COLO829 (cell line): ENCODE results near the gene F13A1.

Source experiments
- DNase-seq: peaks from one replicate; pipeline ENCODE4 v3.0.0; 2012; ENCODE audit warnings: low spot score

F13A1 gene

DNA sequence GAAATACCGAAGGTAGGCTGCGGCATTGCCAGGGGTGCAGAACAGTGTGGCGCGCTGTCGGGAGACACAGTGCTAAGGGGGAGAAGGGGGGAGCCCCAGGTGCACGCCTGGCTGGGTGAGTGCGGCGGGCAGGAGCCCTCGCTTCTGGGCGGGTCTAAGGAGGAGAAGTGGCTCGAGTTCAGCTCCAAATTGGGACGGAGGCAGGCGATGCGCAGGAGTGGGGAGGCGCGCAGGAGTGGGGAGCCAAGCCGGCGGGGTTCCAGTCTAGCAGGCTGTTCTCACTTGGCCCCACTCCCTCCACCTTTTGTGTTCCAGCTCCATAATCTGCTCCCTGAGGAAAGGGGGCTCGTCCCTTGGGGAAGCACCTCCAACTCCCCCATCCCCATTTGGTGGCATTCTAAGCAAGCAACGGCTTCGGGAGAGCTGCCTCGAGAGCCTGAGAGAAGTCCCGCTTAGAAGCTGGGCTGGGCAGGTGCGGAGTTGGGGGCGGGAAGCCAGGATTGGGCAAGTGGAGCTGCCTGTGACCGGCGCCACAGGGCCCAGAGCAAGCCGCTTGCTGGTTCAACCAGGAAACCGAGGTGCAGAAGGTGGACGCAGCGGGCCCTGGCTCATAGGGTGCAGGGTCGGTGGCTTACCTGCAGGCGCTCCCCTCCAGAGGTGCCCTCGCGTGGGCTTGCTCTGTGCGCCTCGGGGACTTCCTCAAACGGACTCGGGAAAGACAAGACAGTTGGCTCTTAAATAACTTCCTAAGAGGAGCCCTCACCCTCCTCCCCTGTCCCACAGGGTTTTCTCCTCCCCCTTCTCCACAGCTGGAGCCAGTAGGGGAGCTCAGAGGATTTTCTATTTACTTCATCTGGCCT lies at the start of gene F13A1:
Gene F13A1, minus strand, starts transcription at position 711 of the 860 bp plus-strand sequence. CDS start 1,998 bp downstream, outside the sequence.
- DNase-seq, result no peak

DNA sequence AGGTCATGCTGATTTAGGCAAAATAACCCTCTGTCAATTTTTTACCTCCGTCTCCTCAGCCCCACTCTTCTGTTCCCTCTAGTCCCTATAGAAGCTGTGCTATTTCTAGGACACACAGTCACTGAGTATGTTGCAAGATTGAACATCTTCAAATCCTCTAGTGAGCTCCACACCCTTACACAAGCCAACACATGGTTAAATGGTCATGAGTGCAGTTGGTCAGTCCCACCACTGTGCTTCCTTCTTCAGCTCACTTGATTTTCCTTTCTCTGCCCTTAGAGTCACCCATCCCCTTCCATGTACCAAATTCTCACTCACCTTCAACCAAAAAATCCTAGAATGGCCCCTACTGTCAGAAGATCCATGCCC lies 48.2 kb upstream of the F13A1 start:
- no peak for DNase-seq

DNA sequence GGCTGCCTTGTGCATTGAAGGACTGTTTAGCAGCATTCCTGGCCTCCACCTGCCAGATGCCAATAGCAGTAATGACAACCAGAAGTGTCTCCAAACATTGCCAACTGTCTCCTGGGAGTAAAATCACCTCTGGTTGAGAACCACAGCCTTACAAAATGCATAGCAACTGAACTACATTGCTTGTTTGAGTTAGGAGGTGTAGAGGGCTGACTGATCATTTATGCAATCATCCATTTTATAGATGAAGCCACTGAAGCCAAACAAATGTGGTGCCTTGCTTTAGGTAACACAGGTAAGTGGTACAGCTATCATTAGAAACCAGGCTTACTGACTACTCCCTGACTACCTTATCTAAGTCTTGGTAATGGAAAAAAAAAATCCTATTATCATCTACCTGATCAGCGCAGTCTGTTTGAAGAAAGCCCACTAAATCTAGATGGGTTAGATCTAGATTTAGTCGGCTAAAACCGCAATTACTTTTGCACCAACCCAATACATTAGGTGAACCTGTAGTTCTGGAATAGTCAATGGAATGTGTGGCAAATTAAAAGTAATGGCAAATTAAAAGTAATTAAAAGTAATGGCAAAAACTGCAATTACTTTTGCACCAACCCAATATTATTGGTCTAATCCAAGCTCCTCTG lies 47.7 kb upstream of the F13A1 start:
- no peak for DNase-seq

DNA sequence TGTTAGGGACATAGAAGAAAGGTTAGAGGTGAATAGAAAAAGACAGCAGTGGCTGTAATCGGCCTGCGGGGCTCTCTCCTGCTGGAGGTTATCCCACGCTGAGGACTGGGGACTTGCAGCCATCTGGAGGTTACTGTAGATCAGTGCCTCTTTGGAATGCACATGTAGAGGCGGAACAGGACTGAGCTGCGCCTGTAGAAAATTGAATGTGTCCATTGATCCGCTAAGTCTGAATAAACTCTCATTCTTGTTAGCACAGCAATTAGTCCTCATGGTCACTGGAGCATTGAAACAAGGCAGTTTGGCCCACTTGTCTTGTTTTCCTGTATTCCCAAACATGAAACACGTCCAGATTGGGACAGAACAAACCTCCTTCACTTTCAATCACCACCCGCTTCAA lies 46.3 kb upstream of the F13A1 start:
- no peak for DNase-seq

DNA sequence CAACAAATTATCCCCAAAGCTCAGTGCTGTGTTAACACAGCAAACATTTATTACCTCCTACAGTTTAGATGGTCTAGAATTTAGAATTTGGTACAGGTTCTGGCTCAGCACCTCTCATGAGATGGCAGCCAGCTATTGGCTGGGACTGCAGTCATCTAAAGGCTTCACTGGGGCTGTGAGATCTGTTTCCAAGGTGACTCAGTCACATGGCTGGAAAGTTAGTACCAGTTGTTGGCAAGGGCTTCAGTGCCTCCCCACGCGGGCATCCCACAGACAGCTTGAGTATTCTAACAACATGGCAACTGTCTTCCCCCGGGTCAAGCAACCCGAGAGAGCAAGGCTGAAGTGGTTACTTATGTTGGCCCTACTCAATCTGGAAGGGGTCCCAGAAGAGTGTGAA lies 44.8 kb upstream of the F13A1 start:
- DNase-seq, result no peak

DNA sequence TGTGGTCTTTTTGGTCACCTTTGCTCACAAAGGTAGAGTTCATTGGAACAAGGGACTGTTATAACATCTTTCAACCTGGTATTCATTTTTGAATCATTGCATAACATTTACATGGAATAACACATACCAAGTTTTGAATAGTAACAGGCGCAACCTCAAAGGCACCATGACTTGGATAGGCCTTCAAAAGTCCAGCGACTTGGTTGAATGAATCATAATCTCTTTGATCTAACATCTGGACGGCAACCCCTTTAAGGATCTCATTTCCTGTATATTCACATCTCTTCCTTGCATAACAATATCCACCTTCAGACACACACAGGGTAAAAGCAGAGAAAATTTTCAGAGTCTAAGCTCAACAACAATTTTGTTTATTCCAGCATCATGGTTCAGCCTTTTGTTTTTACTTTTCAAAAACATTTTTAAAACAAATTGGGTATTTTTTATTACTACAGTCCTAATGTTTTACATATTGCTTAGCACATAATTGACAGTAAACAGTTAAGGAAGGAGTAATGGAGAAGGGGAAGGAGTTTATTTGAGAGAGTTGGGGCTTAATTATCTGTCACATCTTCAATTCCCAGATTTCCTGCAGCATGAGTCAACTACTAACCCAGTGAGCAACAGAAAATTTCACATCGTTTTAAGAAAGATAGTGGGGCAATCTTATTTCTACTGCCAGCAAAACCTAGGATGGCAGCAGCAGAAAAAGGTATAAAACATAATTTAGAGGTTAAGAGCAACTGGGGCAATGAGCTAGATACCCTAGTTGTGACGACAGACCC lies 41.8 kb upstream of the F13A1 start:
- DNase-seq, result no peak

DNA sequence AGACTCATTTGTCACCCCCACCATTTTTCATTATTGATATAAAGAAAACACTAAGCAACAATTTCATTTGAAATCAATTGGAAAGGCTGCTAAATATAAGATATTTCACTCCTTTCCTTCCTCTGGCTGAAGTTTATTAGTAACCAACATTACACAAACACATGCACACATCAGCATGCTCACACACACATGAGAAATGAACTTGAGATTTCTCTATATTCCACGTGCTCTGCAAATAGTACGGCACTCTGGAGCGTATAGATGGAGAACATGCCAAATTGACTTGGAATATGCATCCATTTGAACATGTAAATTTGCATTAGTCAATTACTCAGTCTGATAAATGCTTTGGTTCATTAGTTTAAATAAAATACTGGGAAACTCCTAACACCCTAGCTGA lies 37.1 kb upstream of the F13A1 start:
- DNase-seq, result no peak

DNA sequence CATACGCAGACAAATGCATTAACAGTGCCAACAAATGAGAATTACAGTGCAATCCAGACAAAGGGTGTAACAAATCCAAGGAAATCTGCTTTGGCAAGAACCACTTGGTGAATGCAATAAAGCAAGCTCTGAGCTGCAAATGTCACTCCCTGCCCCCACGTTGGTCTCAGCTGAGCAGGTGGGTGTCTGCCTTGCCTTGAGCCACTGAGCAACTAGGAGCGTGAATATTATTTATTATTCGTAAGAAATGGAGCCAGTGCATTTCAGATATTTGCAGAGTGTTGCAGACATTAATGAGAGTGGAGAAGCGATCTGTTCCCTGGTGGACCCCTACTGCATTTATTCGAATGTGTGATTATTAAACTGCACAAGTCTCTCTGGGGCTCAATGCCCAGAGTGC lies 36.6 kb upstream of the F13A1 start:
- DNase-seq, result no peak

DNA sequence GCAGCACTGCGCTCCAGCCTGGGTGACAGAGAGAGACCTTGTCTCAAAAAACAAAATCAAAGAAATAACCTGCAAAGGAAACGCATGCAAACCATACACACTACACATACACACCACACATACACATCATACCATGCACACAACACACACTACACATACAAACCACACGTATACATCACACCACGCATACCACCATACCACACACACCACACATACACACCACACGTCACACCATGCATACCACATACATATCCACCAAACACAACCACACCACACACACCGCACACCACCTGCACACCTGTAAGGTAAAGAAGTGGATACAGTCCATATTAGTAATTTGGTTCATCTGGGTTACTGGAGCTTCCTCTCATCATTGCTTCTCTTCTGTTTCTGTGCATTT lies 32.3 kb upstream of the F13A1 start:
- no peak for DNase-seq

DNA sequence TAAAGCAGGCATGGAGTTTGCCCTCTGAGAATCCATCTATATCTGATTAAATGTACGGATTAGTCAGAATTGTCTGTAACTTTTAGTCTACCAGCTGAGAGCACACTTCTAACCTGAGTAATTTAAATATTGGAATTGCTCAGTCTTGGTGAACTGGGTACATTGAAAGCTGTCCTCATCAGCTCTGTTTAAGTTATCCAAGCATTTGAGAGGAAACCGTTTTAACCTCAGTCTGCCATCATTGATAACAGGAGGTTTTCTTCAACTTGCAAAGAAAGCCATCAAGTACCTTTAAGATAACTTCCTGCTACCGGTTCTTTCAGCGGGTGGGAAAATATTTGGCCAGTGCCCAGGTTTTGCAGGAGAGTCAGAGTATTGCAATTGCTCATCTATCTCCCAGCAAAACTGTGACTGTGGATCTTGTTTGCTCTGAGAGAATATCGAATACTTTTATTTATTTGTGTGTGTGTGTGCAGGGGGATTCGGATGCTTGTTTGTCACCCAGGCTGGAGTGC lies 31.1 kb upstream of the F13A1 start:
- DNase-seq, result no peak

DNA sequence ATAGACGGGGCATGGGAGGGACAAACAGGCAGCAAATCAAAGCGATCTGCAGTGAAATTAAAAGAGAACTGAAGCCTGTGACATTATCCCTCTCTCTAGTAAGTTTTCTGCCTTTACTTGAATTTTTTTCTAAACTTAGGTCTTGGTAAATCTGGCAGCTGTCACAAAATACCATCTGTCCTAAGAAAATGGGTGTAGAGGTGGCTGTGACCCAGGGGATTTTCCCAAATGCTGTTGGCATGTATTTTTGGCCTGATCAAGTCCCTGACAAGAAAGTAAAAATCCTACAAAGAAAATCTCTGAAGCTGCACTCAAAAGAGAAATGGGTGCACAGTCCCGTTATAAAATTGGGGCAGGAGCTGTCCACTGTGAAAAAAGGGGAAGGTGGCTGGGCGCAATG lies 30.2 kb upstream of the F13A1 start:
- DNase-seq, result no peak

DNA sequence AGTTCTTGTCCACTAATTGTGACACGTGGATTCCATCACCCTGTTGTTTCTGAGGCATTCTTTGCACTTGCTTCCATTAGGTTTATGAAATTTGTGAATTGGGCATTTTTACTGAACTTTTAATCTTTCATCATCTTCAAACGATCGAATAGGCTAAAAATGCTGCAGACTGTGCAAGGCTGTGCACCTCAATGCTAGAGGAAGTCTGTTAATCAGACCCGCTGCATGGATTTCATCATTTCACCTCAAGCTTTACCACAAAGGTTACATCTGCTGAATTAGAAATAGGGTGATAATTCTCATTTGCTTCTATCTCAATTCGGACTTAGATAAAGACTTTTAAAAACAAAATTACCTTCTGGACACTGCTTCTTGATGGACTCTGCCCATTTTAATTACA lies 27.8 kb upstream of the F13A1 start:
- no peak for DNase-seq

DNA sequence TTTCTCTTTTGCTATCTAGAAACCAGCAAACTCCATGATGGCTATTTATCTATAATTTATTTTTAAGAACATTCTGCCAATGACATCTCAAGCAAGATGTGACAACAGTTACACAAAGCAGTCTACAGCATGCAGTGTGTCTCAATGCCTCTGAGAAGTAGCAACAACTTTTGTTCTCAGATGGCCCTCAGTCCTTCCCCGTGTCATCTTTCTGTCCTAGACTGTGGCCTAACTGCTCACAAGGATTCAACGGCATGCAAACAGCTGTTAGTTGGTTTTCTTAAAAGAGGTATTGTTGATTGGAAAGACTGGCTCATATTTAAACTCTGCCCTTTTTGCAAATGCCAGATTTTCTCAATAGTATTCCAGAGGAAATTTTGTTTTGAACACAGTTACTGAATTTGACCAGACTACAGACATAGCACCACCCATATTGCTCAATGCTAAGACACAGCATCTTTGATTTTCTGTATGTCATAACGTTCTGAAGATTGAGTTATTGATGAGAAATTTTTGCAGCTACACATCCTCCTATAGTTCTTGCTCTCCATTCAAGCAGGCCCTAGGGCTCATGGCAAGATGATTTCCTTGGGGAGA lies 26.1 kb upstream of the F13A1 start:
- no peak for DNase-seq

DNA sequence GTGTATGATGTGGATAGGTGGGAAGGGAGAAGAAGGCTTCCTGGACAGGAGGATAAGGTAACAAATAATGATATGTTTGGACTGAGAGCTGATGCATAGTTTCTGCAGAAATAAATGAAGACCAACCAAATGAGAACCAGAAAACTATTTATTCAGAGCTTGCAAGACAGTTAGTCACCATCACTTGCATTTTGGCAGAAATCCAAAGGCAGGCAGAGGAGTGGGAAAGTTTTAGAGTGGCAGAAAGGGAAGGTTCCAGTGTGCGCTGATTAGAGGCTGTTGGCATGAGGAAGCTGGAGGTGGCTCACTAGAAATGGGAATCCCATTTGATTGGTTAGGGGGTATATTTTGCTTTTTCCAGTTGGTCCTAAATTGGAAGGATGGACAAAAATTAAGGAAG lies 13.0 kb upstream of the F13A1 start:
- DNase-seq, result no peak

DNA sequence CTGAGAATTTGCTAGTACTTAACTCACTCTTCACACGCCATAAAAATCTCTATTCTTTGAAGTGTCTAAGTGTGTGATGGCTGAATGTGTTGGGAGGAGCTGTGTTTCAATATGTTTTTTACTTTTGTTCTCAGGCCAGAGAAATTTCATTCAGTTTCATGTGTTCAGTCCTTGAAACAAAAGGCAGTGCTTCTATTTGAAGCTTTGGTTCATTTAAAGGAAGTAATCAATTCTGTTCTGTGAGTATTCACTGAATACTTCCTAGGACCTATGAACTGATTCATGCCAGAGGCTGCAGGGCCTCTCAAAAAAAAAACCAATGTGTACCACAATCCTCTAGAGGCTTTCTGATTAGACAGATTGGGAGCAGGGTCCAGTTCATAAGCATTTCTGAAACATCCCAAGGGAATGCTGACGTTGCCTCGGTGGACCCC lies 12.4 kb upstream of the F13A1 start:
- DNase-seq, result no peak

DNA sequence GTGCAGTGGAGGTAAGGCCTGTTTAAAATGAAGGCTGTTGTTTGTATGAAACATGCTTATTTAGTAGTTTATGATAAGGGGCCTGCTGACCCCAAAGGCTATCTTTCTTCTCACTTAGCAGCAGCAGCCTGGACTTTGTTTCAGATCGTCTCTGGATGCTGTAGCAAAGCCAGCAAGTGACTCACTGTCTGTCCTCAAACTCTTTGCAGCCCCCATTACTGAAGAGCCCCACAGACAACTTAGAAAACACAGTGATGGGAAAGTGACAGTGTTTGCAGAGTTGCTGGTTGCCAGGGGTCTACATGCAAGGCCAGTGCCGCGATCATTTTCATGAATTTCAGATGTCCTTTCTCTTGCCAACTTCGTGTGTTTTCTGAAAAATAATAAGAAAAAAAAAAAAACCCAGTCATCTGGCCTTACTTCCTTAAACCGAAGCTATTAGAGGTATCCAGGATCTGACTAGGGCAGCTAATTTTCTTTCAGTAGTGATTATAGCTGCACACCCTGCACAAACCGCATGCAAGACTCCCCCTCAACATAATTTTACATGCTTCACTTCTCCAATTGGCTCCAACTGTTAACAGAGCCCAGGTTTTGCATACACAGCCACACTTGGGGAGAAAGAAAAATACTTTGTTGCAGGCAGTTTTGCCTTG lies 11.6 kb upstream of the F13A1 start:
- no peak for DNase-seq

DNA sequence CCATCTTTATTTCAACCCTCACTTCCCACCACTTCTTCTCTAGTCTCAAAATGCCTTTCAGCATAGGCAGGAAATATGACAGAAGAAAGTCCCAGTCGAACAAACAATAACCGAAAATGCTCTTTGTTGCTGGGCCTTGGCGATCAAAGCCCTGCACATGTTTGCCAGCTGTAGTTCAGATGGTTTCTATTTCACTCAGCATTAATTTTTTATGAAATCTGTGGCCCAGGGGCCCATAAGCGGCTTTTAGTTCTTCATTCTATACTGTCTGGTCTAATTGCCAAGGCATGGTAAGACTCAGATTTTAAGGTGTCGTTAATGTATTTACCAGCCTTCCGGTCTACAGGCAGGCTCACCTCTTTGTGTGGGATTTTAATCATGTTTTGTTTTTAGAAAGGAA lies 10.9 kb upstream of the F13A1 start:
- no peak for DNase-seq

DNA sequence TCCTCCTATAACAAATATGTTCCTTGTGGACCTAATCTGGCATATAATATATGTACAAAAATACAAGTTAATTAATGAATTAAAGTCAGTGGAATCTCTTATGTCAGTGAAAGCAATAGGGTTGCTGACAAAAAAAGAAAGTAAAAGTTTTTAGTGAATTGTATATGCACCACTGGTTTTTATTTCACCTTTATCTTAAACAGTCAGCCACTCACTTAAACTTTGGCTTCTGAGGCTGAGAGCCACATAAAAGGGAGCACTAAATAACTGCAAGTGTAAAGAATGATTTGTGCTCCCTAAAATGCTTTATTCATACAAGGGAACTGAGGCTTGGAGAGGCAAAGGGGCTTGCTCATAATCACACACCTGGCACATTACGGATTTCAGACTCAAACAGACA lies 9.9 kb upstream of the F13A1 start:
- DNase-seq, result no peak

DNA sequence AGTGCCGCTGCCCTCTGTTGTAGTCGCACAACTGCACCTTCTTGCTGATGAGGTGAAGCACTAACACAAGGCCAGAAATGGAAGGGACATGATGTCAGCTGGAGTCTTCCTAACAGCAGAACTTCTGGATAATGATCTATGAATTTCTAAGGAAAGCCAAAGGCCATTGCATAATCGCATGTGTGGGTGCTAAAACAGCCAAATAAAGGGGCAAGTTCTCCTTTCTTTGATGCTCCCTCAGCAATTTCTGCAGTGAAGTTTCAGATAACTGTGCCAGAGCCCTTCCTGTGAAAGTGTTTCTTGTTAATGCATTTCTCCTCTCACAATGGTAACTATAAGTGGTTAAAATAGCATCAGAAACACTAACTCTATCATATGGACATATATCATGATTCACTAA lies 8.0 kb upstream of the F13A1 start:
- DNase-seq, result no peak

DNA sequence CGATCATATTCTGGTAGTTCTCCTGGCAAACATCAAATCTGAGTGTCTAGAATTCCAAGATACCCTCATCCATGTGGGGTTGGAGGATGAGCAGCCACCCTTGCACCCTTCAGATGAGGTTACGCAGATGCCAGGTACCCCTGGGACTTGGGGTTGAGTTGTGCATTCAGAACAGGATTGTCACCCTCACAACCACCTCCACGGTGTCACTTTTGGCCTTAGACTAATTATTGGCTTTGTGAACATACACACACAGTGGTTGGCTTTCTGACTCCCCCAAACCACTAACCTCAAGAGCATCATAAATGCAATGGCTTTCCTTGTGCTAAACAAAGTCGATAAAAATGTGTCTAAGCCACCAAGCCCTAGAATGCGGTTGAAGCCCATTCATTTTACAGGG lies 2.9 kb upstream of the F13A1 start:
- no peak for DNase-seq

DNA sequence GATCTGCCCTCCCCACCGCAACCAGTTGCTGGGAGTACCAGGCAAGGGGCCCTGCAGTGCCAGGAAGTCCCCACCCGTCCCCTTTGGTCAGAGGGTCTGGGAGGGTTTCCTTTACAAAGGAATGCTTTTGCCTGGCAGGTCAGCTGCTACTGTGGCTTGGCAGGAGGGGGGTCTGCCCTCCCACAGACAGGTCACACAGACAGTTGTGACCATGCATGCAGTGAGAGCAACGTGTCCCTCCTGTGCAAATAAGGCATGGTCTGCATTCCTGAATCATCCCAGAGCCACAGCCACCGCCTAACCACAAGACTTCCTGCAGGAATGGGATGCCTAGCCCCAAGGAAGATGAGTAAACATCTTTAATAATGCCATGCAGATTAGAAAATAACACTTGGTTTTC lies 439 bp upstream of the F13A1 start:
- DNase-seq, result no peak
